Measurements from ENCODE around the gene TBX10.

DNA sequence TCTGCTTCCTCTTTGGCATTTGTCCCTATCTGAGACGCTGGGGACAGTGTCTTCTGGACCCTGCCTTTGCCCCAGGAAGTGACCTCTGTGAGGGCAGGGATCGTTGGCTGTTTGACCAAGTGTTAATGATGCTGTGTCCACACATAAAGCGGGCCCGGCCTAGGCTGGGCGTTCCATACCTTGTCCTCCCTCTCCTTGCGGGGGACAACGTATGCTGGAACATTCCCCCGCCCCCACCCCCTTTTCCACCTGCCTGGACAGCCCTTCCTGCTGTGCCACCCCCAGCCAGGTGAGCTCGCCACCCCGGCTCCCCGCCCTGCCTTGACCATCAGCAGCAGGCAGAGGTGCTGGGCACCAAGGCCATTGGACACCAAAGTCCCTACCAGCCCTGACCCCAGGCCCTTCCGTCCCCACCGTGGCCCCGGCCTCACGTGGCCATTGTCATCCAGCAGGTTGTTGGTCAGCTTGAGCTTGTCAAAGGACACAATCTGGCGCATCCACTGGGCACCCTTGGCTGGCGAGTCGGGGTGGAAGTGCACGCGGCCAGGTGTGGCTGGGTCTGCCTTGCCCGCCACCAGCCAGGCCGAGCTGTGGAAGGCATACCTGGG lies 5.7 kb downstream of the TBX10 start:
- TF ChIP-seq SIN3A (IDR thresholded peaks at IDR 0.05; ENCODE audit: borderline replicate concordance, insufficient read depth, low read length): no peak
- TF ChIP-seq POLR2AphosphoS5 (IDR thresholded peaks at IDR 0.05; ENCODE audit: low read depth, low read length): no peak
- no peak for TF ChIP-seq FOXP2 (optimal IDR thresholded peaks at IDR 0.05; ENCODE audit: borderline replicate concordance, extremely low read depth, extremely low read length, insufficient read depth)

All from PFSK-1 (cell line).